ENCODE measurements around the gene MRPL4. TPM values are rescaled to one million over a fixed set of nuclear protein-coding genes. Genes with fewer than 3 reads are reported as not detected.

Gene MRPL4
- total RNA-seq, 4 donors from 2014 or later: 77.6 to 105 (median 92.6) TPM

- no peak for TF ChIP-seq POLR2A (IDR thresholded peaks at IDR 0.05)
- TF ChIP-seq CTCF (IDR thresholded peaks at IDR 0.05): no peak
- DNase-seq: no peak
- peaks cover 13 to 50% (median 17%) of the 10 kb centered on the region in 3 donors for H3K4me1 ChIP-seq
- H3K36me3 ChIP-seq: peaks cover 0 to 17% (median 0%) of the 10 kb centered on the region in 3 donors
- no peak overlapping the region for H3K4me3 ChIP-seq
- 90 to 92% methylated on average over 2 to 4 of the region's 6 CpGs for WGBS, 2 donors
- H3K27me3 ChIP-seq: no peaks in the 10 kb centered on the region
- H3K27ac ChIP-seq: peak overlapping the region; percentile 42 to 90 (median 68)
- intact Hi-C loops (cut with DNase I): no loop called here
- H3K9me3 ChIP-seq: no peaks in the 10 kb centered on the region
Observed at GRCh38 chr19:10226021-10226375, 26.0 kb upstream of the MRPL4 start.

- Histone ChIP-seq H3K27me3 (no peaks in the 10 kb centered on the region), H3K4me3 (peak overlapping the region in 2 of 4 donors; percentile 13 to 38), H3K4me1 (peaks cover 13 to 54% (median 17%) of the 10 kb centered on the region in 3 donors), H3K27ac (peak overlapping the region; percentile 15 to 90 (median 68)), H3K9me3 (no peaks in the 10 kb centered on the region), H3K36me3 (peaks cover 0 to 17% (median 0%) of the 10 kb centered on the region in 3 donors)
- intact Hi-C loops (cut with DNase I): no loop called here
- WGBS, 2 donors: 46 to 48% methylated on average over 7 to 10 of the region's 13 CpGs
- TF ChIP-seq POLR2A (IDR thresholded peaks at IDR 0.05): no peak
- no peak for TF ChIP-seq CTCF (IDR thresholded peaks at IDR 0.05)
- no peak for DNase-seq
Observed at GRCh38 chr19:10226376-10227025, 25.5 kb upstream of the MRPL4 start.

- Histone ChIP-seq H3K9me3 (no peaks in the 10 kb centered on the region), H3K27ac (peak overlapping the region; percentile 15 to 90 (median 68)), H3K4me1 (peaks cover 13 to 58% (median 17%) of the 10 kb centered on the region in 3 donors), H3K4me3 (peak overlapping the region in 2 of 4 donors; percentile 13 to 38), H3K36me3 (peaks cover 0 to 17% (median 0%) of the 10 kb centered on the region in 3 donors), H3K27me3 (no peaks in the 10 kb centered on the region)
- intact Hi-C loops (cut with DNase I): no loop called here
- WGBS, 2 donors: 66% methylated on average over 9 of the region's 28 CpGs; no CpG with 5 or more reads in 1 of the 2 donors
- no peak for DNase-seq
- TF ChIP-seq CTCF (IDR thresholded peaks at IDR 0.05): no peak
- TF ChIP-seq POLR2A (IDR thresholded peaks at IDR 0.05): no peak
Observed at GRCh38 chr19:10227026-10227971, 24.7 kb upstream of the MRPL4 start.

- Histone ChIP-seq H3K4me3 (no peak overlapping the region), H3K27ac (peak overlapping the region in 3 of 4 donors; percentile 57 to 94 (median 89)), H3K36me3 (peaks cover 0 to 14% (median 0%) of the 10 kb centered on the region in 3 donors), H3K9me3 (no peaks in the 10 kb centered on the region), H3K4me1 (peaks cover 13 to 58% (median 17%) of the 10 kb centered on the region in 3 donors), H3K27me3 (no peaks in the 10 kb centered on the region)
- TF ChIP-seq CTCF (IDR thresholded peaks at IDR 0.05): no peak
- TF ChIP-seq POLR2A (IDR thresholded peaks at IDR 0.05): no peak
- intact Hi-C loops (cut with DNase I): no loop called here
- 74 to 100% methylated on average over 1 to 5 of the region's 5 CpGs for WGBS, 2 donors
- DNase-seq: no peak
Observed at GRCh38 chr19:10228393-10228792, 23.6 kb upstream of the MRPL4 start.
